Measurements from ENCODE around the gene EBF4.

EBF4 gene

GRCh38 chr20:2742934-2743559, 50.5 kb downstream of the EBF4 start:
- peak; percentile 49 to 61 for DNase-seq

GRCh38 chr20:2745060-2745910, 52.7 kb downstream of the EBF4 start:
- no peak for DNase-seq

- peak; percentile 17 to 57 for DNase-seq
These were observed 53.5 kb downstream of the EBF4 start for GRCh38 chr20:2745936-2746635.

DNA sequence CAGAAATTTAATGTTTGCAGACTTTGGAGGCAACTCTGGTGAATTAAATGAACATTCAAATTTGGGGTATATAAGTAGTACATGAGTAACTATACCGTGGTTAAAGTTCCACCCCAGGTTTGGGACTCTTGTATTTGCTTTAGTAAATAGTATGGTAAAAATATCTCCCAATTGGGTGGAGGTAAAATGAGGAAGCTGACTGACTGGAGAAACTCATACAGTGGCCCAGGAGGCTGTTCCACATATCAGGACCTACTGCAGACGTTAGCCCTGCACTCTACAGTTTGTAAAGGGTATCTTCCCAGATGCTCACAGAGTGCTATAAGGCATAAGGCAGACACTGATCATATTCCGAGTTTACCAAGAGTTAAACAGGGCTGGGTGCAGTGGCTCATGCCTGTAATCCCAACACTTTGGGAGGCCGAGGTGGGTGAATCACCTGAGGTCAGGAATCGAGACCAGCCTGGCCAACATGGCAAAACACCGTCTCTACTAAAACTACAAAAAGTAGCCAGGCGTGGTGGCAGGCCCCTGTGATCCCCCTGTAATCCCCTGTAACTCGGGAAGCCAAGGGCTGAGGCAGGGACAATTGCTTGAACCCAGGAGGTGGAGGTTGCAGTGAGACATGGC, 54.2 kb downstream of the EBF4 start:
- peak in 1 of 2 donors; percentile 35 for DNase-seq

DNA sequence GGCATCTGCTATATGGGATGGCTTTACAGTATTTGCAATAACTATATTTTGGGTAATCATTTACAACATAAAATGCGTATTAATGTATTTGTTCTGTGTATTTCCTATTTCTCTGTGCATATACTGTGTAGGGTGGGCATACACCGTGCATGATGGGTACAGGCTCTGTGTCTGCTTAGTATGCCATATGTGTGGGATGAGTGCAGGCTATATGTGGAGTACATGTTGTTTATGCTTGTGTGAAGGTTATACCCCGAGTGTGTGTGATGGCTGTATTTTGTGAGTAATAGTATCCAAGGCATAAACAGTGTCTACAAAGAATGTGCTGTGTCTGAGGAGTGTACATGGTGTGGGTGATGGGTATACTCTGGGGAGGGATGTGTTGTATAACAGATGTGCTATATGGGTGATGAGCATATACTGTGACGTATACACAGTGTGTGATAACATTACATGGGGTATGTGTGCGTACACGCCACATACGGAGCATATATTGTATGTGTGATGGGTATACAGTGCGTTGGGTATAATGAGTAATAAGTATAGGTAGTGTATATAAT, 55.2 kb downstream of the EBF4 start:
- no peak for DNase-seq

GRCh38 chr20:2748551-2749342, 56.2 kb downstream of the EBF4 start:
- no peak for DNase-seq

GRCh38 chr20:2749343-2749950, 56.9 kb downstream of the EBF4 start:
- no peak for DNase-seq

- no peak for DNase-seq
These were observed 57.4 kb downstream of the EBF4 start for GRCh38 chr20:2749951-2750490.

- peak; percentile 88 to 92 for DNase-seq
These were observed 58.1 kb downstream of the EBF4 start for GRCh38 chr20:2750491-2751251.

GRCh38 chr20:2751347-2751877, 58.8 kb downstream of the EBF4 start:
- peak in 1 of 2 donors; percentile 17 for DNase-seq

GRCh38 chr20:2751878-2752566, 59.4 kb downstream of the EBF4 start:
- DNase-seq = peak; percentile 19 to 38

GRCh38 chr20:2752567-2753460, 60.2 kb downstream of the EBF4 start:
- peak; percentile 31 to 53 for DNase-seq

DNA sequence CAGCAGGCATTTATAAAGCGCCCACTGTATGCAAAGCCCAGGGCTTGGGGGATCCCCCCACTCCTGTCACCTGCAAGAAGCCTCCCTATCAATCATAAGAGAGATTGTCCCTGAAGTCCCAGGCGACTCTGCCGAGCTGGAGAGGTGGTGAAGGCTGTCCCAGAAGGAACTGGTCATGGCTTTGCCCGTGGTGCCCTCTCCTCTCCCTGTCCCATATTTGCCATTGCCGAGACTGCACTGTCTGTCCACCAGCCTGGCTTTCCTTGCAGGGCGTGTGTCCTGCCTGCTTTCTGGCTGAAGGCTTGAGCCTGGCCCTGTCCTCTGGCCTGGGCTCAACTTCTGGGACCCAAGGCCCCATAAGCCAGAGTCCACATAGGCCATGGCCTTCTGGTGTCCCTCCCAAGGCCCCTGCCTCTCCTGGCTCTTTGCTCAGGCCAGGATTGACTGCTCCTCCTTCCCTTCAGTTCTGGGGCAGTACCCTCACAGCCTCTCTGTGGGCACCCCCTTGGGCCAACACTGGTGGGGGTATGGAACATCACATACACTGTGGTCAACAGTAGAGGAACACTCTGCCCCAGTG, 61.0 kb downstream of the EBF4 start:
- no peak for DNase-seq

- DNase-seq = no peak
These were observed 61.8 kb downstream of the EBF4 start for GRCh38 chr20:2754424-2754823.

DNA sequence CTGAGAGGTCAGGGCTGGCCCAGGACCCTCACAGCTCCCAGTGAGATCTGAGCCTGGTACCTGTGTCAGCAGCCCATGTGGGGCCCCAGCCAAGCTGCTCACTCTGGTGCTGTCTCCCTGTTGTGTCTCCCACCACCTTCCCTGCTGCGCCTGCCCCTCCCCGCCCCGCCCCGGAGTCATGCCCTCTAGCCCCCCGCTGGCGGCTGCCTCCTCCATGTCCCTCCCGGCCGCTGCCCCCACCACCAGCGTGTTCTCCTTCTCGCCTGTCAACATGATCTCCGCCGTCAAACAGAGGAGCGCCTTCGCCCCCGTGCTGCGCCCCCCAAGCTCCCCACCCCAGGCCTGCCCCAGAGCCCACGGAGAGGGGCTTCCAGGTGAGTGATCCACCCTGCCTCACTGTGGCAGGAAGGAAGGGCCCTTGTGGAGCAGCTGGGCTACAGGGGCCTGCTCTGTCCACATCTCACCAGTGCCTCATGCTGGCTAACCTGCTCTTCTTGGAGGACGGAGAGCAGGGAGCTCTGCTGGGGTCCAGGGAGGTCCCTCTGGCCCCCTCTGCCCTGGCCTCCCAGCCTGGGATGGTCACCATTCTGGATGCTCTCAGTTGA, 63.0 kb downstream of the EBF4 start:
- no peak for DNase-seq

- DNase-seq = peak in 1 of 2 donors; percentile 21
These were observed 63.6 kb downstream of the EBF4 start for GRCh38 chr20:2756056-2756611.

- no peak for DNase-seq
These were observed 64.4 kb downstream of the EBF4 start for GRCh38 chr20:2757001-2757400.

Data from inflammatory macrophage (primary cell).